KMS-11 (cell line): Measurements from ENCODE around the gene RNF222.

Experiments used
- H2AFZ ChIP-seq: fragments of 200-600 bp; sonication (generic); 2 replicates; pipeline ENCODE4 v1.6.1; 2016; ENCODE audit warnings: antibody characterized with exemption, mixed run types, low read depth
- H3K27ac ChIP-seq: fragments of 200-600 bp; sonication (generic); 2 replicates; pipeline ENCODE4 v1.6.1; 2016; ENCODE audit warnings: mild to moderate bottlenecking, mixed run types
- H3K27me3 ChIP-seq: fragments of 200-600 bp; sonication (generic); 2 replicates; pipeline ENCODE4 v1.6.1; 2017; ENCODE audit warnings: mild to moderate bottlenecking, low read depth, mixed run types, moderate library complexity; ENCODE audit not compliant: insufficient read depth
- H3K36me3 ChIP-seq: fragments of 200-600 bp; sonication (generic); 2 replicates; pipeline ENCODE4 v1.6.1; 2017; ENCODE audit warnings: mild to moderate bottlenecking, mixed run types; ENCODE audit not compliant: insufficient read depth
- H3K4me1 ChIP-seq: fragments of 200-600 bp; sonication (generic); 2 replicates; pipeline ENCODE4 v1.6.1; 2016; ENCODE audit warnings: mild to moderate bottlenecking, low read depth, mixed run types; ENCODE audit not compliant: poor library complexity, severe bottlenecking
- H3K4me2 ChIP-seq: fragments of 200-600 bp; sonication (generic); 2 replicates; pipeline ENCODE4 v1.7.0; 2016; ENCODE audit warnings: mild to moderate bottlenecking, mixed run types
- H3K4me3 ChIP-seq: fragments of 200-600 bp; sonication (generic); IDR thresholded peaks from 2 replicates; pipeline ENCODE4 v1.6.1; 2017; ENCODE audit warnings: low read depth, low read length, mixed read lengths; ENCODE audit not compliant: insufficient read depth
- H3K79me2 ChIP-seq: fragments of 200-600 bp; sonication (generic); 2 replicates; pipeline ENCODE4 v1.6.1; 2016; ENCODE audit warnings: low read depth, mixed run types; ENCODE audit not compliant: insufficient read depth
- H3K9ac ChIP-seq: fragments of 200-600 bp; sonication (generic); 2 replicates; pipeline ENCODE4 v1.6.1; 2016; ENCODE audit warnings: mild to moderate bottlenecking, mixed run types
- H4K20me1 ChIP-seq: fragments of 200-600 bp; sonication (generic); 2 replicates; pipeline ENCODE4 v1.6.1; 2016; ENCODE audit warnings: mild to moderate bottlenecking, mixed run types; ENCODE audit not compliant: insufficient read depth
- CTCF ChIP-seq: fragments of 200-600 bp; sonication (generic); conservative IDR thresholded peaks from 2 replicates; pipeline ENCODE4 v1.6.1; 2017; ENCODE audit warnings: low read depth, mild to moderate bottlenecking, antibody characterized with exemption, low read length, moderate library complexity, mixed read lengths

Gene RNF222

GRCh38 chr17:8436844-8437171, 39.2 kb upstream of the RNF222 start:
- H3K79me2 ChIP-seq: peaks cover 20% of the 10 kb centered on the region
- no peak for TF ChIP-seq CTCF
- no peak overlapping the region for H3K4me3 ChIP-seq
- H3K27ac ChIP-seq: peak overlapping the region; percentile 62; the same call in 1 of the 2 replicates
- H3K27me3 ChIP-seq: no peaks in the 10 kb centered on the region
- peak overlapping the region; percentile 48 for H3K4me2 ChIP-seq
- H3K36me3 ChIP-seq: no peaks in the 10 kb centered on the region
- no peaks in the 10 kb centered on the region for H3K4me1 ChIP-seq
- H2AFZ ChIP-seq: no peak overlapping the region; the same call in 1 of the 2 replicates
- H4K20me1 ChIP-seq: no peaks in the 10 kb centered on the region
- H3K9ac ChIP-seq: peak overlapping the region; percentile 61; the same call in 1 of the 2 replicates

GRCh38 chr17:8436169-8436843, 38.7 kb upstream of the RNF222 start:
- Histone ChIP-seq H3K27ac (peak overlapping the region; percentile 62), H3K27me3 (no peaks in the 10 kb centered on the region), H2AFZ (peak overlapping the region; percentile 26; the same call in 1 of the 2 replicates), H3K36me3 (no peaks in the 10 kb centered on the region), H4K20me1 (no peaks in the 10 kb centered on the region), H3K4me1 (no peaks in the 10 kb centered on the region), H3K4me3 (no peak overlapping the region), H3K79me2 (peaks cover 20% of the 10 kb centered on the region), H3K4me2 (peak overlapping the region; percentile 48), H3K9ac (peak overlapping the region; percentile 61; the same call in 1 of the 2 replicates)
- no peak for TF ChIP-seq CTCF

GRCh38 chr17:8435245-8436168, 37.9 kb upstream of the RNF222 start, which contains the start of gene NDEL1:
NDEL1 (plus strand) TSS chr17:8435884; CDS start chr17:8444272, 8,388 bp downstream.
- Histone ChIP-seq H3K4me1 (no peaks in the 10 kb centered on the region), H3K4me2 (peak within 1 kb of the TSS; percentile 48), H3K79me2 (peaks cover 20% of the 10 kb centered on the region), H4K20me1 (no peaks in the 10 kb centered on the region), H3K36me3 (no peaks in the 10 kb centered on the region), H2AFZ (peak within 1 kb of the TSS; percentile 26; the same call in 1 of the 2 replicates), H3K27ac (peak within 1 kb of the TSS; percentile 62), H3K4me3 (no peak within 1 kb of the TSS), H3K27me3 (no peaks in the 10 kb centered on the region), H3K9ac (peak within 1 kb of the TSS; percentile 61; the same call in 1 of the 2 replicates)
- TF ChIP-seq CTCF: no peak

GRCh38 chr17:8430966-8431365, 33.3 kb upstream of the RNF222 start:
- TF ChIP-seq CTCF: no peak
- Histone ChIP-seq H3K4me1 (no peaks in the 10 kb centered on the region), H2AFZ (no peak overlapping the region), H4K20me1 (no peaks in the 10 kb centered on the region), H3K79me2 (no peaks in the 10 kb centered on the region), H3K9ac (no peak overlapping the region), H3K4me3 (no peak overlapping the region), H3K27ac (no peak overlapping the region), H3K27me3 (no peaks in the 10 kb centered on the region), H3K36me3 (no peaks in the 10 kb centered on the region), H3K4me2 (no peak overlapping the region)
